ENCODE results near the gene ARID5B. TPM values are rescaled to one million over a fixed set of nuclear protein-coding genes. Genes with fewer than 3 reads are reported as not detected.

Gene ARID5B
- total RNA-seq, 1 donor from 2014 or later: 1.1 TPM

GRCh38 chr10:62007145-62007544 is 105.6 kb downstream of the ARID5B start:
- no peaks in the 10 kb centered on the region for H3K27me3 Mint-ChIP-seq (ENCODE audit: unreplicated experiment)
- no peaks in the 10 kb centered on the region for H3K36me3 Mint-ChIP-seq (ENCODE audit: unreplicated experiment)

GRCh38 chr10:62008196-62008595 is 106.7 kb downstream of the ARID5B start:
- Mint-ChIP-seq H3K4me1 (ENCODE audit: low read depth, unreplicated experiment) (no peaks in the 10 kb centered on the region), H3K27me3 (ENCODE audit: unreplicated experiment) (no peaks in the 10 kb centered on the region), H3K4me3 (ENCODE audit: unreplicated experiment) (no peak overlapping the region), H3K27ac (ENCODE audit: unreplicated experiment) (no peak overlapping the region), H3K9me3 (ENCODE audit: unreplicated experiment) (peaks cover 2% of the 10 kb centered on the region), H3K36me3 (ENCODE audit: unreplicated experiment) (no peaks in the 10 kb centered on the region)
- no peak for DNase-seq
- no peak for TF ChIP-seq CTCF (IDR thresholded peaks at IDR 0.05; ENCODE audit: partially characterized antibody, unreplicated experiment)

More at GRCh38 chr10:62007145-62007544, 105.6 kb downstream of the ARID5B start:
- Mint-ChIP-seq H3K4me1 (ENCODE audit: low read depth, unreplicated experiment) (no peaks in the 10 kb centered on the region), H3K9me3 (ENCODE audit: unreplicated experiment) (peaks cover 2% of the 10 kb centered on the region), H3K27ac (ENCODE audit: unreplicated experiment) (no peak overlapping the region), H3K4me3 (ENCODE audit: unreplicated experiment) (no peak overlapping the region)
- DNase-seq: no peak
- no peak for TF ChIP-seq CTCF (IDR thresholded peaks at IDR 0.05; ENCODE audit: partially characterized antibody, unreplicated experiment)

- Mint-ChIP-seq H3K9me3 (ENCODE audit: unreplicated experiment) (peaks cover 2% of the 10 kb centered on the region), H3K4me3 (ENCODE audit: unreplicated experiment) (no peak overlapping the region), H3K27me3 (ENCODE audit: unreplicated experiment) (no peaks in the 10 kb centered on the region), H3K27ac (ENCODE audit: unreplicated experiment) (no peak overlapping the region), H3K36me3 (ENCODE audit: unreplicated experiment) (no peaks in the 10 kb centered on the region), H3K4me1 (ENCODE audit: low read depth, unreplicated experiment) (no peaks in the 10 kb centered on the region)
- no peak for TF ChIP-seq CTCF (IDR thresholded peaks at IDR 0.05; ENCODE audit: partially characterized antibody, unreplicated experiment)
- DNase-seq: no peak
Measured at GRCh38 chr10:62008946-62009345, 107.4 kb downstream of the ARID5B start.

- TF ChIP-seq CTCF (IDR thresholded peaks at IDR 0.05; ENCODE audit: partially characterized antibody, unreplicated experiment): no peak
- Mint-ChIP-seq H3K27ac (ENCODE audit: unreplicated experiment) (no peak overlapping the region), H3K4me3 (ENCODE audit: unreplicated experiment) (no peak overlapping the region), H3K4me1 (ENCODE audit: low read depth, unreplicated experiment) (no peaks in the 10 kb centered on the region), H3K9me3 (ENCODE audit: unreplicated experiment) (peaks cover 2% of the 10 kb centered on the region), H3K27me3 (ENCODE audit: unreplicated experiment) (no peaks in the 10 kb centered on the region), H3K36me3 (ENCODE audit: unreplicated experiment) (no peaks in the 10 kb centered on the region)
- no peak for DNase-seq
Measured at GRCh38 chr10:62010366-62010765, 108.9 kb downstream of the ARID5B start.

GRCh38 chr10:62011558-62011957 is 110.1 kb downstream of the ARID5B start:
- no peak for TF ChIP-seq CTCF (IDR thresholded peaks at IDR 0.05; ENCODE audit: partially characterized antibody, unreplicated experiment)
- H3K27me3 Mint-ChIP-seq (ENCODE audit: unreplicated experiment): no peaks in the 10 kb centered on the region

More at GRCh38 chr10:62011558-62011957, 110.1 kb downstream of the ARID5B start:
- Mint-ChIP-seq H3K4me1 (ENCODE audit: low read depth, unreplicated experiment) (no peaks in the 10 kb centered on the region), H3K9me3 (ENCODE audit: unreplicated experiment) (peaks cover 2% of the 10 kb centered on the region), H3K36me3 (ENCODE audit: unreplicated experiment) (no peaks in the 10 kb centered on the region), H3K27ac (ENCODE audit: unreplicated experiment) (no peak overlapping the region), H3K4me3 (ENCODE audit: unreplicated experiment) (no peak overlapping the region)
- DNase-seq: no peak

All from glutamatergic neuron (in vitro differentiated cells).